ENCODE results near the gene EFHD2.
"Not testable (repeated sequence)": the region's sequence is repeated elsewhere in the genome, so short reads cannot be mapped to it uniquely, and the experiment has no call there.

EFHD2 gene

GRCh38 chr1:15413563-15414444, 4.1 kb downstream of the EFHD2 start:
- DNase-seq = no peak

- DNase-seq = no peak
These were observed 4.8 kb downstream of the EFHD2 start for GRCh38 chr1:15414445-15414983.

GRCh38 chr1:15417059-15417934, 7.6 kb downstream of the EFHD2 start:
- DNase-seq = peak; percentile 31

- DNase-seq = no peak
These were observed 9.3 kb downstream of the EFHD2 start for GRCh38 chr1:15418806-15419515.

- DNase-seq = no peak
These were observed 11.3 kb downstream of the EFHD2 start for GRCh38 chr1:15420853-15421465.

GRCh38 chr1:15422871-15423270, 13.2 kb downstream of the EFHD2 start:
- DNase-seq = no peak

- no peak for DNase-seq
These were observed 13.8 kb downstream of the EFHD2 start for GRCh38 chr1:15423355-15424077.

- no peak for DNase-seq
These were observed 14.5 kb downstream of the EFHD2 start for GRCh38 chr1:15424146-15424667.

- no peak for DNase-seq
These were observed 15.3 kb downstream of the EFHD2 start for GRCh38 chr1:15424981-15425380.

- no peak for DNase-seq
These were observed 15.8 kb downstream of the EFHD2 start for GRCh38 chr1:15425521-15425920.

- DNase-seq = no peak
These were observed 16.3 kb downstream of the EFHD2 start for GRCh38 chr1:15425958-15426357.

- no peak for DNase-seq
These were observed 17.0 kb downstream of the EFHD2 start for GRCh38 chr1:15426492-15427279.

GRCh38 chr1:15427280-15427666, 17.6 kb downstream of the EFHD2 start:
- no peak for DNase-seq

GRCh38 chr1:15428252-15428651, 18.6 kb downstream of the EFHD2 start:
- not testable (repeated sequence) for DNase-seq

GRCh38 chr1:15428815-15429435, 19.2 kb downstream of the EFHD2 start:
- DNase-seq = no peak

GRCh38 chr1:15429701-15430149, 20.0 kb downstream of the EFHD2 start:
- DNase-seq = no peak

- peak; percentile 78 for DNase-seq
These were observed 21.3 kb downstream of the EFHD2 start for GRCh38 chr1:15430787-15431570.

- DNase-seq = no peak
These were observed 21.9 kb downstream of the EFHD2 start for GRCh38 chr1:15431571-15431948.

- no peak for DNase-seq
These were observed 22.6 kb downstream of the EFHD2 start for GRCh38 chr1:15432324-15432723.

Data from stimulated activated CD4-positive, alpha-beta T cell treated with anti-CD3 and anti-CD28 coated beads, Interleukin-12 subunit alpha, Interleukin-12 subunit beta, amount 100 ng/mL, for 4 hours (primary cell).